Stimulated activated naive CD8-positive, alpha-beta T cell treated with anti-CD3 and anti-CD28 coated beads, Interleukin-15, Interleukin-2, amounts not matched to agents 100 ng/mL and 50 ng/mL, for 24 hours (primary cell): ENCODE results near the gene CTNNB1.

Experiments
- H3K27ac Mint-ChIP-seq: one replicate; pipeline ENCODE4 v1.8.0; 2021; ENCODE audit warnings: mild to moderate bottlenecking, mixed read lengths
- H3K27me3 Mint-ChIP-seq: one replicate; pipeline ENCODE4 v1.8.0; 2021; ENCODE audit warnings: mixed read lengths
- H3K36me3 Mint-ChIP-seq: one replicate; pipeline ENCODE4 v1.8.0; 2021; ENCODE audit warnings: low read depth, mixed read lengths
- H3K4me1 Mint-ChIP-seq: one replicate; pipeline ENCODE4 v1.8.0; 2021; ENCODE audit warnings: low read depth, mixed read lengths
- H3K4me3 Mint-ChIP-seq: one replicate; pipeline ENCODE4 v1.8.0; 2021; ENCODE audit warnings: mild to moderate bottlenecking, mixed read lengths
- H3K9me3 Mint-ChIP-seq: one replicate; pipeline ENCODE4 v1.8.0; 2021; ENCODE audit warnings: mixed read lengths

CTNNB1 gene

GRCh38 chr3:41222012-41222411, 22.7 kb downstream of the CTNNB1 start:
- H3K27ac Mint-ChIP-seq, result peak overlapping the region; percentile 51
- no peaks in the 10 kb centered on the region for H3K27me3 Mint-ChIP-seq
- H3K4me1 Mint-ChIP-seq, result peaks cover 70% of the 10 kb centered on the region
- H3K4me3 Mint-ChIP-seq, result no peak overlapping the region
- H3K36me3 Mint-ChIP-seq, result peaks cover 42% of the 10 kb centered on the region
- no peaks in the 10 kb centered on the region for H3K9me3 Mint-ChIP-seq

- no peaks in the 10 kb centered on the region for H3K27me3 Mint-ChIP-seq
- H3K27ac Mint-ChIP-seq, result no peak overlapping the region
- peaks cover 66% of the 10 kb centered on the region for H3K4me1 Mint-ChIP-seq
- H3K9me3 Mint-ChIP-seq, result no peaks in the 10 kb centered on the region
- H3K36me3 Mint-ChIP-seq, result peaks cover 46% of the 10 kb centered on the region
- no peak overlapping the region for H3K4me3 Mint-ChIP-seq
These were observed 23.2 kb downstream of the CTNNB1 start for GRCh38 chr3:41222501-41222900.

- peaks cover 52% of the 10 kb centered on the region for H3K36me3 Mint-ChIP-seq
- H3K27me3 Mint-ChIP-seq, result no peaks in the 10 kb centered on the region
- peaks cover 66% of the 10 kb centered on the region for H3K4me1 Mint-ChIP-seq
- H3K27ac Mint-ChIP-seq, result no peak overlapping the region
- no peaks in the 10 kb centered on the region for H3K9me3 Mint-ChIP-seq
- H3K4me3 Mint-ChIP-seq, result no peak overlapping the region
These were observed 23.8 kb downstream of the CTNNB1 start for GRCh38 chr3:41223078-41223477.

- no peaks in the 10 kb centered on the region for H3K9me3 Mint-ChIP-seq
- H3K4me3 Mint-ChIP-seq, result no peak overlapping the region
- H3K36me3 Mint-ChIP-seq, result peaks cover 58% of the 10 kb centered on the region
- H3K27ac Mint-ChIP-seq, result no peak overlapping the region
- H3K27me3 Mint-ChIP-seq, result no peaks in the 10 kb centered on the region
- peaks cover 66% of the 10 kb centered on the region for H3K4me1 Mint-ChIP-seq
These were observed 24.4 kb downstream of the CTNNB1 start for GRCh38 chr3:41223691-41224090.

- Mint-ChIP-seq H3K27me3 (no peaks in the 10 kb centered on the region), H3K27ac (peak overlapping the region; percentile 42), H3K4me1 (peaks cover 60% of the 10 kb centered on the region), H3K4me3 (no peak overlapping the region), H3K9me3 (no peaks in the 10 kb centered on the region), H3K36me3 (peaks cover 64% of the 10 kb centered on the region)
These were observed 25.0 kb downstream of the CTNNB1 start for GRCh38 chr3:41224120-41224806.

GRCh38 chr3:41234823-41235721, 35.8 kb downstream of the CTNNB1 start:
- Mint-ChIP-seq H3K27ac (peak overlapping the region; percentile 13), H3K4me3 (no peak overlapping the region), H3K4me1 (no peaks in the 10 kb centered on the region), H3K36me3 (peaks cover 98% of the 10 kb centered on the region), H3K9me3 (no peaks in the 10 kb centered on the region), H3K27me3 (no peaks in the 10 kb centered on the region)

GRCh38 chr3:41236228-41236627, 36.9 kb downstream of the CTNNB1 start:
- Mint-ChIP-seq H3K36me3 (peaks cover 97% of the 10 kb centered on the region), H3K27me3 (no peaks in the 10 kb centered on the region), H3K4me1 (no peaks in the 10 kb centered on the region), H3K27ac (peak overlapping the region; percentile 19), H3K9me3 (no peaks in the 10 kb centered on the region), H3K4me3 (no peak overlapping the region)

GRCh38 chr3:41237907-41238306, 38.6 kb downstream of the CTNNB1 start:
- no peaks in the 10 kb centered on the region for H3K9me3 Mint-ChIP-seq
- no peaks in the 10 kb centered on the region for H3K27me3 Mint-ChIP-seq
- no peak overlapping the region for H3K4me3 Mint-ChIP-seq
- no peak overlapping the region for H3K27ac Mint-ChIP-seq
- H3K36me3 Mint-ChIP-seq, result peaks cover 93% of the 10 kb centered on the region
- no peaks in the 10 kb centered on the region for H3K4me1 Mint-ChIP-seq

GRCh38 chr3:41239587-41239986, 40.3 kb downstream of the CTNNB1 start:
- Mint-ChIP-seq H3K4me1 (no peaks in the 10 kb centered on the region), H3K36me3 (peaks cover 77% of the 10 kb centered on the region), H3K27ac (no peak overlapping the region), H3K27me3 (no peaks in the 10 kb centered on the region), H3K9me3 (no peaks in the 10 kb centered on the region), H3K4me3 (no peak overlapping the region)

GRCh38 chr3:41241161-41241560, 41.9 kb downstream of the CTNNB1 start:
- Mint-ChIP-seq H3K27me3 (no peaks in the 10 kb centered on the region), H3K4me3 (no peak overlapping the region), H3K27ac (no peak overlapping the region), H3K9me3 (no peaks in the 10 kb centered on the region), H3K36me3 (peaks cover 61% of the 10 kb centered on the region), H3K4me1 (no peaks in the 10 kb centered on the region)

GRCh38 chr3:41241800-41242571, 42.7 kb downstream of the CTNNB1 start:
- Mint-ChIP-seq H3K27me3 (no peaks in the 10 kb centered on the region), H3K27ac (peak overlapping the region; percentile 43), H3K4me3 (no peak overlapping the region), H3K4me1 (no peaks in the 10 kb centered on the region), H3K9me3 (no peaks in the 10 kb centered on the region), H3K36me3 (peaks cover 53% of the 10 kb centered on the region)

- Mint-ChIP-seq H3K4me3 (no peak overlapping the region), H3K4me1 (no peaks in the 10 kb centered on the region), H3K9me3 (no peaks in the 10 kb centered on the region), H3K27me3 (no peaks in the 10 kb centered on the region), H3K36me3 (peaks cover 41% of the 10 kb centered on the region), H3K27ac (peak overlapping the region; percentile 38)
These were observed 43.9 kb downstream of the CTNNB1 start for GRCh38 chr3:41243183-41243582.

- no peak overlapping the region for H3K4me3 Mint-ChIP-seq
- no peak overlapping the region for H3K27ac Mint-ChIP-seq
- no peaks in the 10 kb centered on the region for H3K9me3 Mint-ChIP-seq
- H3K4me1 Mint-ChIP-seq, result no peaks in the 10 kb centered on the region
- H3K36me3 Mint-ChIP-seq, result peaks cover 25% of the 10 kb centered on the region
- no peaks in the 10 kb centered on the region for H3K27me3 Mint-ChIP-seq
These were observed 45.5 kb downstream of the CTNNB1 start for GRCh38 chr3:41244620-41245336.
